Measurements from ENCODE around the gene SETDB1. TPM values are rescaled to one million over a fixed set of nuclear protein-coding genes. Genes with fewer than 3 reads are reported as not detected.
A peak's percentile ranks its signal among the peaks of the same experiment; 100 is the strongest.

The SETDB1 gene
- total and polyA plus RNA-seq, 4 experiments from 2014 or later: 9.8 to 72.6 (median 42.8) TPM

- Histone ChIP-seq H3K4me3 (ENCODE audit: low read length in 2 of 2) (no peak overlapping the region), H3K27ac (ENCODE audit: low read depth, low read length) (peak overlapping the region; percentile 88), H3K4me1 (ENCODE audit: insufficient read depth, low read length) (peaks cover 54% of the 10 kb centered on the region), H3K9me3 (ENCODE audit: control insufficient read depth in 1 of 2, low read length in 2 of 2) (no peaks in the 10 kb centered on the region), H3K36me3 (ENCODE audit: insufficient read depth, low read length) (no peaks in the 10 kb centered on the region), H3K27me3 (ENCODE audit: insufficient read depth, low read length) (no peaks in the 10 kb centered on the region)
- CTCF ChIA-PET (ENCODE audit: partially characterized antibody): interaction anchor here (0.6 to 4.9 kb wide), 3 partner anchors 15 to 90 kb away, joined by 3 to 18 read pairs (median 6); no protein-coding TSS in a partner anchor
- Mint-ChIP-seq H3K4me1 (peaks cover 47 to 84% (median 66%) of the 10 kb centered on the region in 4 donors), H3K9me3 (no peaks in the 10 kb centered on the region), H3K27ac (peak overlapping the region in 6 of 7 donors; percentile 90 to 100 (median 98)), H3K27me3 (no peaks in the 10 kb centered on the region), H3K4me3 (peak overlapping the region; percentile 88 to 99 (median 95)), H3K36me3 (peaks cover 8 to 30% of the 10 kb centered on the region in 2 donors)
- intact Hi-C loops (cut with micrococcal nuclease): loop anchor here (2.0 to 5.0 kb wide), 5 partner anchors 39 to 648 kb away; partner anchors contain the start of genes ARNT, RPRD2 and TNFAIP8L2
- DNase-seq: no peak
- POLR2A ChIA-PET (ENCODE audit: partially characterized antibody): interaction anchor here (0.7 to 1.9 kb wide), 5 partner anchors 38 to 157 kb away, joined by 3 to 7 read pairs (median 4); partner anchors contain the start of gene CDC42SE1
Observed at GRCh38 chr1:151009674-151010345, 83.6 kb downstream of the SETDB1 start.

- peaks cover 51% of the 10 kb centered on the region for H3K4me1 ChIP-seq (ENCODE audit: insufficient read depth, low read length)
- intact Hi-C loops (cut with micrococcal nuclease): no loop called here
- H3K9me3 Mint-ChIP-seq: no peaks in the 10 kb centered on the region
Observed at GRCh38 chr1:151010346-151010726, 84.2 kb downstream of the SETDB1 start.

GRCh38 chr1:151011154-151011850 is 85.1 kb downstream of the SETDB1 start:
- peak overlapping the region in 6 of 8 donors; percentile 11 to 53 (median 32) for H3K4me3 Mint-ChIP-seq
- no peaks in the 10 kb centered on the region for H3K27me3 Mint-ChIP-seq
- peaks cover 41% of the 10 kb centered on the region for H3K4me1 ChIP-seq (ENCODE audit: insufficient read depth, low read length)
- CTCF ChIA-PET (ENCODE audit: partially characterized antibody): interaction anchor here (0.7 to 4.9 kb wide), 9 partner anchors 9 to 204 kb away, joined by 3 to 18 read pairs (median 4); no protein-coding TSS in a partner anchor
- H3K27me3 ChIP-seq (ENCODE audit: insufficient read depth, low read length): no peaks in the 10 kb centered on the region
- peaks cover 8 to 26% of the 10 kb centered on the region in 2 donors for H3K36me3 Mint-ChIP-seq
- no peaks in the 10 kb centered on the region for H3K9me3 ChIP-seq (ENCODE audit: control insufficient read depth in 1 of 2, low read length in 2 of 2)
- H3K27ac ChIP-seq (ENCODE audit: low read depth, low read length): no peak overlapping the region
- peaks cover 39 to 70% (median 56%) of the 10 kb centered on the region in 4 donors for H3K4me1 Mint-ChIP-seq
- no peak for DNase-seq
- H3K4me3 ChIP-seq (ENCODE audit: low read length in 2 of 2): no peak overlapping the region
- intact Hi-C loops (cut with micrococcal nuclease): no loop called here
- H3K27ac Mint-ChIP-seq: peak overlapping the region; percentile 50 to 82 (median 65)
- POLR2A ChIA-PET (ENCODE audit: partially characterized antibody): interaction anchor here (0.7 to 1.2 kb wide), 3 partner anchors 32 to 47 kb away, joined by 3 to 4 read pairs (median 3); partner anchors contain the start of gene CDC42SE1
- no peaks in the 10 kb centered on the region for H3K9me3 Mint-ChIP-seq
- no peaks in the 10 kb centered on the region for H3K36me3 ChIP-seq (ENCODE audit: insufficient read depth, low read length)

More at GRCh38 chr1:151010346-151010726, 84.2 kb downstream of the SETDB1 start:
- Histone ChIP-seq H3K36me3 (ENCODE audit: insufficient read depth, low read length) (no peaks in the 10 kb centered on the region), H3K27ac (ENCODE audit: low read depth, low read length) (no peak overlapping the region), H3K27me3 (ENCODE audit: insufficient read depth, low read length) (no peaks in the 10 kb centered on the region), H3K9me3 (ENCODE audit: control insufficient read depth in 1 of 2, low read length in 2 of 2) (no peaks in the 10 kb centered on the region), H3K4me3 (ENCODE audit: low read length in 2 of 2) (no peak overlapping the region)
- Mint-ChIP-seq H3K27me3 (no peaks in the 10 kb centered on the region), H3K4me3 (peak overlapping the region in 5 of 8 donors; percentile 17 to 97 (median 40)), H3K27ac (peak overlapping the region in 3 of 7 donors; percentile 7 to 90 (median 27)), H3K36me3 (peaks cover 8 to 29% of the 10 kb centered on the region in 2 donors), H3K4me1 (peaks cover 45 to 80% (median 65%) of the 10 kb centered on the region in 4 donors)
- ChIA-PET CTCF (ENCODE audit: partially characterized antibody) (interaction anchor here (0.7 to 4.9 kb wide), 5 partner anchors 14 to 205 kb away, joined by 3 to 18 read pairs (median 4); no protein-coding TSS in a partner anchor), POLR2A (ENCODE audit: partially characterized antibody) (interaction anchor here (0.6 to 1.4 kb wide), 5 partner anchors 38 to 156 kb away, joined by 3 to 4 read pairs (median 3); no protein-coding TSS in a partner anchor)
- no peak for DNase-seq

- no peaks in the 10 kb centered on the region for H3K36me3 ChIP-seq (ENCODE audit: insufficient read depth, low read length)
- peaks cover 25% of the 10 kb centered on the region for H3K4me1 ChIP-seq (ENCODE audit: insufficient read depth, low read length)
- Mint-ChIP-seq H3K9me3 (no peaks in the 10 kb centered on the region), H3K27me3 (no peaks in the 10 kb centered on the region), H3K27ac (peak overlapping the region in 1 of 7 donors; percentile 43), H3K36me3 (peaks cover 9 to 25% of the 10 kb centered on the region in 2 donors), H3K4me1 (peaks cover 28 to 54% (median 40%) of the 10 kb centered on the region in 4 donors), H3K4me3 (no peak overlapping the region)
- no peak overlapping the region for H3K27ac ChIP-seq (ENCODE audit: low read depth, low read length)
- no peak overlapping the region for H3K4me3 ChIP-seq (ENCODE audit: low read length in 2 of 2)
- CTCF ChIA-PET (ENCODE audit: partially characterized antibody): interaction anchor here (1.6 to 4.9 kb wide), 3 partner anchors 12 to 142 kb away, joined by 5 to 18 read pairs (median 8); no protein-coding TSS in a partner anchor
- H3K9me3 ChIP-seq (ENCODE audit: control insufficient read depth in 1 of 2, low read length in 2 of 2): no peaks in the 10 kb centered on the region
- POLR2A ChIA-PET (ENCODE audit: partially characterized antibody): interaction anchor here (0.6 to 1.0 kb wide), 3 partner anchors 40 to 442 kb away, joined by 3 read pairs; partner anchors contain the start of gene TNFAIP8L2
- H3K27me3 ChIP-seq (ENCODE audit: insufficient read depth, low read length): no peaks in the 10 kb centered on the region
- DNase-seq: no peak
- intact Hi-C loops (cut with micrococcal nuclease): no loop called here
Observed at GRCh38 chr1:151012684-151013471, 86.7 kb downstream of the SETDB1 start.

GRCh38 chr1:151013518-151013917 is 87.4 kb downstream of the SETDB1 start:
- Histone ChIP-seq H3K4me1 (ENCODE audit: insufficient read depth, low read length) (peaks cover 24% of the 10 kb centered on the region), H3K36me3 (ENCODE audit: insufficient read depth, low read length) (no peaks in the 10 kb centered on the region), H3K27me3 (ENCODE audit: insufficient read depth, low read length) (no peaks in the 10 kb centered on the region), H3K27ac (ENCODE audit: low read depth, low read length) (no peak overlapping the region), H3K4me3 (ENCODE audit: low read length in 2 of 2) (no peak overlapping the region), H3K9me3 (ENCODE audit: control insufficient read depth in 1 of 2, low read length in 2 of 2) (no peaks in the 10 kb centered on the region)
- POLR2A ChIA-PET (ENCODE audit: partially characterized antibody): interaction anchor here (0.6 kb wide), 1 partner anchor 443 kb away, joined by 3 read pairs; no protein-coding TSS in a partner anchor
- Mint-ChIP-seq H3K4me1 (peaks cover 25 to 48% (median 36%) of the 10 kb centered on the region in 4 donors), H3K36me3 (peaks cover 15 to 28% of the 10 kb centered on the region in 2 donors), H3K9me3 (no peaks in the 10 kb centered on the region), H3K27me3 (no peaks in the 10 kb centered on the region), H3K4me3 (no peak overlapping the region), H3K27ac (peak overlapping the region in 3 of 7 donors; percentile 41 to 72 (median 43))
- no peak for DNase-seq
- CTCF ChIA-PET (ENCODE audit: partially characterized antibody): interaction anchor here (0.6 to 2.9 kb wide), 2 partner anchors 18 to 399 kb away, joined by 3 to 8 read pairs; no protein-coding TSS in a partner anchor
- intact Hi-C loops (cut with micrococcal nuclease): no loop called here

All from CD4-positive, alpha-beta memory T cell (primary cell).